Purkinje cell (primary cell): ENCODE results near the gene ARHGAP9. TPM values are rescaled to one million over a fixed set of nuclear protein-coding genes. Genes with fewer than 3 reads are reported as not detected.

ENCODE experiments used
- polyA plus RNA-seq: library from polyadenylated mRNA; unstranded; fragments of >200 nt; fragmentation: Nextera tagmentation; gene quantifications from 2 replicates; pipeline ENCODE4 v1.2.1, GENCODE V29; 2014

The ARHGAP9 gene
- 2.8 TPM in 1 of 2 replicates, not detected in the other for polyA plus RNA-seq

GRCh38 chr12:57479376-57480115, at the start of gene ARHGAP9:
Gene ARHGAP9, minus strand, starts transcription at chr12:57479866. Its CDS starts 460 bp downstream, at chr12:57479406.

DNA sequence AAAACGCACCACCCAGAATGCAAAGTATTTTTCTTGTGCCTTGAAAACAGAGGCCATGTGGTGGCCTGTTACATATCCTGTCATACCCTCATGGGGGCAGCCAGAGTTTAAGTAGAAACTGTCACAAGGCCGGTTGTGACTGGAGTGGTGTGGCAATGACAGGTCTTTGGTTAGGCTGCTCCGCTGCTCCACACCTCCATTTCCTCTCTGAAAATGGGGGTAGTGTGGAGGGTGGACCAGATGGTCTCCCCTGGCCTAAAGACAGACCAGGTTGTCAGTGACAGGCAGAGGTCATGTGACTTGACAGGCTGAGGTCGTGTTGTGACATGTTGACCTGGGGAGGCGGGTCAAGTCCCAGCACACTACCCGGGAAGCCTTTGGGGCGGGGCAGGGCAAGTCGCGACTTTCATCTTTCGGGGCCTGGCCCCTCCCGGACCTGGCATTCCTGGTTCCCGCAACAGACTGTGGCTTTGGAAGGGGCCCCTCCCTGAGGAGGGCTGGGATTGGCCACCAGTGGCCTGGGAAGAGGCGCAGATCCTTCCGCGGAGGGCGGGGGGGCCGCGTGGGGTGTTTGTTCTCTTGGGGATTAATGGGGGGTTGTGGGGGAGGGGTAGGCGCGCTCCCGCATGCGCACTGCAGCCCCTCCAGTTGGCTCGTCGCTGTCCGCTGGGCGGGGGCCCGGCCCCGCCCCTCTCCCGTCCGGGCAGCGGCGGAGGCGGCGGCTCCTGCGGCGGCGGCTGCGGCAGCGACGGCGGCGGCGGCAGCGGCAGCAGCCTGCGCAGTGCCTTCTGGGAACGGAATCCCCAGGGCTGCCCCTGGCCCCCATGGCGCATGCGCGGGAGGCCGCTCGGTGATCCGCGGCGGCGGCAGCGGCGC, 42.6 kb upstream of the ARHGAP9 start, which contains the start of gene MBD6:
Gene MBD6, plus strand, starts transcription at position 814 of the 876 bp plus-strand sequence. CDS start 1,480 bp downstream, outside the sequence.

GRCh38 chr12:57520053-57520818, 40.6 kb upstream of the ARHGAP9 start, which contains the start of gene DDIT3:
Gene DDIT3, minus strand, starts transcription at chr12:57520514. Its CDS starts 3,108 bp downstream, at chr12:57517406.

DNA sequence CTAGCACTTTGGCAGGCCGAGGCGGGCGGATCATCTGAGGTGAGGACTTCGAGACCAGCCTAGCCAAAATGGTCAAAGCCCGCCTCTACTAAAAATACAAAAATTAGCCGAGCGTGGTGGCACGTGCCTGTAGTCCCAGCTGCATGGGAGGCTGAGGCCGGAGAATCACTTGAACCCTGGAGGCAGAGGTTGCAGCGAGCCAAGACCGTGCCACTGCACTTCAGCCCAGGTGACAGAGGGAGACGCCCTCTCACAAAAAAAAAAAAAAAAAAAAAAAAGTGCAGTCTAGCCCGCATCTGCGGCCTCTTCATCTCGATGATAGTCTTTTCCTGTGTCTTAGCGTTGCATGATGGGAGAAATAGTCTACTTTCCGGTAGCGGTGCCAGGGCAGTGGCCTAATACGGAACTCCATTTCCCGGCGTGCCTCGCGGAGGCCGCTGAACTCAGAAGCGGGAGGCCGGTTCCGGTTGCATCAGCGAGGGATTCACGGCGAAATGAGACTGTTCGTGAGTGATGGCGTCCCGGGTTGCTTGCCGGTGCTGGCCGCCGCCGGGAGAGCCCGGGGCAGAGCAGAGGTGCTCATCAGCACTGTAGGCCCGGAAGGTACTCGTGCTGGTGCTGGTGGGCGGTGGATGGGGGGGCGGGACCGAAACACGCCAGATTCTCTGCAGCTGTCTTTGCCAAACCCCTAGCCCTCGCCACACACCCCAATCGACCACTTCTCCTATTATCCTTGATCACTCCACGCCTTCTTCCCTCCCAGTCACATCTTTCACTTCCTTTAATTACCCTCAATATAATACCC, 8.1 kb upstream of the ARHGAP9 start, which contains the start of gene MARS1:
Gene MARS1, plus strand, starts transcription at position 472 of the 805 bp plus-strand sequence. Its CDS starts 23 bp downstream, at position 495.

DNA sequence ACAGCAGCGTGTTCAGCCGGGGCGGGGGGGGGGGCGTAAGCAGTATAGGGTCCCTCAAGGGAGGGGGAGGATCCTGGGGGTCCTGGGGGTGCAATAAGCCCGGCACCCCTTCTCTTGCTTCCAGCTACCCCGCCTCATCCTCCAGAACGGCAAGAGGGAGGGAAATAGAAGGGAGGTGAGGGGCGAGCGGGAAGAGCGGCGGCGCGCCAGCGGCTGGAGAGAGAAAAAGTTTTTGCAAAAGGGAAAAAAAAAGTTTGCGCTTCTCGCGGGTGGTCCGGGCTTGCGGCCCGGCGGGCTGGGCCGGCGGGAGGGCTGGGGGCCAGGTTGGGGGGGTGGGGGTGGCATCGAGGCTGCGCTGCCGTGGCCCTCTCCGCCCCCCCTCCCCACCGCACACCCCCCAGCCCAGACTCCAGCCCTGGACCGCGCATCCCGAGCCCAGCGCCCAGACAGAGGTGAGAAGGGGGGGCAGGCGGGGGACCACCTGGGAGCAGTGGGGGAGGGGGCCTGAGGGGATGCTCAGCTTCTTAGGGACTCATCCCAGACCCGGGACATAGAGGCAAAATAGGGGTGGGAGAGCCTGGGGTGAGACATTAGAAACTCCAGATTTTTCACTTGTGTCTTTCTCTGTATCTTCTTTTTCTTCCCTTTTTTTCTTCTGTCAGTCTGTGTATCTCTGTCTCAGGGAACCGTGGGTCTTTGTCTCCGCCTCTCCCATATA, 19.8 kb downstream of the ARHGAP9 start, which contains the start of gene GLI1:
Gene GLI1, plus strand, starts transcription at position 36 of the 718 bp plus-strand sequence. CDS start 3,907 bp downstream, outside the sequence.

DNA sequence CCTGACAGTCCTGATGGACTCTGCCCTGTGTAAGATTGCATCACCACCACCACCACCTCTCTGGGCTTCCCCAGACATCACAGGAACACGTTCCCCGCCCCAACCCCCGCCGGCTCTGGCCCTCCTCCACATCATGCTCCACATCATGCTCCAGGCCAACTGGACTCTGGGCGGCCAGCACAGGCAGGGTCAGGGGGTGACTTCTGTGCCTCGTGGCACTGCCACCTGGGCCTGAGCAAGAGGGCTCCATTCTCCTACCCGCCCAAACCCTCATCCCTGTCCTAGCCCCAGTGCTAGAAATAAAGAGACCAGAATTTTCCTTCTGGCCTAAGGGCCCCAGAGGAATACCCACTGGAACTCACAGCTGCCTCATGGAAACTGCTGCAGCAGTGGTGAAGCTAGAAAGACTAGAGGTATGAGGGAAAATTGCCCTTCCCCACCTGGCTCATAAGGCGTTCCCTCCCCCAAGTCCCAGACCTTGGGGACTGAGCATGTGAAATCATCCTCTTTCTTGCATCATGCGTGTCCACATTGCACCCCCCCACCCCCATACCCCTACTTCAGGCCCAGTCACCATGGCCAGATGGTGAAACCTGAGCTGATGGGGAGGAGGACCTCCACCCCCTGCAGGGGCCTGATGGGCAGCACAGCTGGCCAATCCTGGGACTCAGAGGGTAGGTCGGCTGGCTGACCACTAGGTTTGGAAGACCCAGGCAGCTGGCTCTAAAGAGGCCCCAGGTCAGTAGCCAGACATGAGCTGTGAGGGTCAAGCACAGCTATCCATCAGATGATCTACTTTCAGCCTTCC, 24.9 kb downstream of the ARHGAP9 start, which contains the start of gene INHBE:
Gene INHBE, plus strand, starts transcription at position 742 of the 808 bp plus-strand sequence. CDS start 230 bp downstream, outside the sequence.

GRCh38 chr12:57434517-57435223, 45.0 kb downstream of the ARHGAP9 start, which contains the start of gene INHBC:
Gene INHBC, plus strand, starts transcription at chr12:57434784. Its CDS starts 103 bp downstream, at chr12:57434887.

DNA sequence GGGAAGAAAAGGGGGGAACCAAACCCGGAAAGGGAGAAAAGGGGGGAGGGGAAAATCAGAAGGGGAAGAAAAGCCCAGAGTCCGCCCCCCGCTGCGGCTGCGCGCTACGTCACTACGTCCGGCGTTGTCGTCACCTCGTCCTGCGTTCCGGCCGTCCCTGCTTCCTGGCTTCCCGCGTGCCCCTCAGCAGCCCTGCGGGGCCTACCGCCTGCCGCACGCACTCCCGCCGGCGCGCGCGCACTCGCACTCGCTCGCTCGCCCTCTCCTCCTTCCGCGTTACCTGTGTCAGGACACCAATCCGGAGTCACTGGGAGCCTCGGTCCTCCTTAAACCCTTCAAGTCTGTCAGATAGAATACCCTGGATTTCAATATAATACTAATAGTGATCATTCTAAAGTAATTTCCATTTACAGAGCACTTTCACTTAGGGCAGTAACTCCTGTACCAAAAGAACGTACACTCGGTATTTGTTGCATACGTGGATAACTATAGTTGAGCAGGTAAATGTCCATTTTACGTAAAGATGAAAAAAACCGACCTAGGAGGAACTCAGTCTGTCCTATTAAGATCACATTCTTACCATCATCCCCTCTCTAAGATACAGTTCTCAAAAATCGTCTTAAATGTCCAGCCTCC, 48.6 kb downstream of the ARHGAP9 start, which contains the start of gene R3HDM2:
Gene R3HDM2, minus strand, starts transcription at position 113 of the 636 bp plus-strand sequence. CDS start 120,615 bp downstream, outside the sequence.

Other genes starting within 250 kb of the ARHGAP9 start
- 0.59 and 0.99 TPM in 2 replicates for gene STAC3, start 228.7 kb downstream of the ARHGAP9 start, polyA plus RNA-seq
- 33.3 and 55.6 TPM in 2 replicates for gene R3HDM2, start 48.8 kb downstream of the ARHGAP9 start, polyA plus RNA-seq
- not detected in 2 replicates for gene INHBC, start 45.1 kb downstream of the ARHGAP9 start, polyA plus RNA-seq
- gene INHBE, start 24.6 kb downstream of the ARHGAP9 start, polyA plus RNA-seq: 0.15 and 0.65 TPM in 2 replicates
- 0.62 and 4.5 TPM in 2 replicates for gene GLI1, start 20.1 kb downstream of the ARHGAP9 start, polyA plus RNA-seq
- 147 and 163 TPM in 2 replicates for gene MARS1, start 8.2 kb upstream of the ARHGAP9 start, polyA plus RNA-seq
- 264 and 289 TPM in 2 replicates for gene DDIT3, start 40.6 kb upstream of the ARHGAP9 start, polyA plus RNA-seq
- 1.6 and 3.4 TPM in 2 replicates for gene MBD6, start 43.0 kb upstream of the ARHGAP9 start, polyA plus RNA-seq
- gene DCTN2, start 67.3 kb upstream of the ARHGAP9 start, polyA plus RNA-seq: 111 and 115 TPM in 2 replicates
- gene KIF5A, start 70.2 kb upstream of the ARHGAP9 start, polyA plus RNA-seq: 24.5 and 60.6 TPM in 2 replicates
- gene PIP4K2C, start 111.3 kb upstream of the ARHGAP9 start, polyA plus RNA-seq: 81.0 and 95.3 TPM in 2 replicates
- 3.7 and 5.3 TPM in 2 replicates for gene DTX3, start 125.0 kb upstream of the ARHGAP9 start, polyA plus RNA-seq
- not detected in 2 replicates for gene ARHGEF25, start 131.6 kb upstream of the ARHGAP9 start, polyA plus RNA-seq
- 39.3 and 50.4 TPM in 2 replicates for gene B4GALNT1, start 153.3 kb upstream of the ARHGAP9 start, polyA plus RNA-seq
- 32.1 and 60.1 TPM in 2 replicates for gene OS9, start 214.3 kb upstream of the ARHGAP9 start, polyA plus RNA-seq